Endothelial cell of umbilical vein (primary cell): ENCODE results near the gene KIAA1549. TPM values are rescaled to one million over a fixed set of nuclear protein-coding genes. Genes with fewer than 3 reads are reported as not detected.

Experiments used
- BruUV-seq: library from RNA; stranded (reverse); fragments of 400-500 nt; replicated peaks from 2 replicates; lab custom pipeline; 2021; lab: Mats Ljungman, UMichigan
- CTCF ChIA-PET: fragments of 300-600, 350-600 bp; sonication (Branson Sonifier 250); formaldehyde crosslinking; loops from one replicate; lab custom pipeline; 2021; ENCODE audit warnings: antibody characterized with exemption, inconsistent platforms; lab: Charles Lee
- POLR2A ChIA-PET: fragments of 300-600, 350-600 bp; sonication (Branson Sonifier 250); formaldehyde crosslinking; loops from one replicate; lab custom pipeline; 2021; ENCODE audit warnings: antibody characterized with exemption, inconsistent platforms; lab: Charles Lee
- DNase-seq: peaks from one replicate; pipeline ENCODE4 v3.0.0-alpha.2; 2011; ENCODE audit warnings: low read depth, low spot score
- FAIRE-seq: peaks from 2 replicates; lab custom pipeline; 2011; peaks lifted over from hg19 to GRCh38; lab: Jason Lieb, UNC
- H2AFZ ChIP-seq: 2 replicates; pipeline ENCODE4 v1.6.0; 2012; ENCODE audit warnings: low read depth, low read length, control low read depth, inconsistent platforms
- H3K27ac ChIP-seq: 2 replicates; pipeline ENCODE4 v1.5.1; 2011; ENCODE audit warnings: low read depth, mild to moderate bottlenecking, control low read depth, low read length, moderate library complexity; ENCODE audit not compliant: insufficient read depth
- H3K27me3 ChIP-seq, 2 experiments: 2 replicates each; pipeline versions ENCODE4 v1.6.0 to v1.6.1; 2011; ENCODE audit warnings: low read length in 2 of 2, mixed read lengths in 1 of 2; ENCODE audit not compliant: control insufficient read depth in 2 of 2, insufficient read depth in 2 of 2
- H3K36me3 ChIP-seq, 2 experiments: 2 replicates in 1 of 2; 3 replicates in 1 of 2; pipeline ENCODE4 v1.5.1; 2011; ENCODE audit warnings: low read length in 2 of 2, mild to moderate bottlenecking in 1 of 2, moderate library complexity in 1 of 2; ENCODE audit not compliant: control insufficient read depth in 2 of 2, insufficient read depth in 2 of 2; ENCODE audit errors: extremely low read depth in 1 of 2
- H3K4me1 ChIP-seq: 3 replicates; pipeline ENCODE4 v1.5.1; 2011; ENCODE audit warnings: mild to moderate bottlenecking, low read length; ENCODE audit not compliant: control insufficient read depth, insufficient read depth; ENCODE audit errors: extremely low read depth
- H3K4me2 ChIP-seq: 2 replicates; pipeline ENCODE4 v1.6.1; 2011; ENCODE audit warnings: low read length, control low read depth, mixed read lengths; ENCODE audit not compliant: insufficient read depth
- H3K4me3 ChIP-seq, 3 experiments: fragments of 200-600 bp in 1 of 3; sonication (generic), shearing (Covaris generic) in 1 of 3; replicated peaks in 1 of 3; 2 replicates each; pipeline ENCODE4 v1.5.1; 2011 to 2016; ENCODE audit warnings: control low read depth in 3 of 3, low read length in 3 of 3, mild to moderate bottlenecking in 2 of 3, inconsistent platforms in 1 of 3, low read depth in 1 of 3, moderate library complexity in 1 of 3; ENCODE audit not compliant: insufficient read depth in 1 of 3
- H3K79me2 ChIP-seq: 2 replicates; pipeline ENCODE4 v1.6.0; 2012; ENCODE audit warnings: low read length, inconsistent platforms; ENCODE audit not compliant: control insufficient read depth, insufficient read depth
- H3K9ac ChIP-seq: replicated peaks from 2 replicates; pipeline ENCODE3; 2011; ENCODE audit warnings: low read length, control low read depth; ENCODE audit not compliant: insufficient read depth; ENCODE audit errors: extremely low read depth
- H3K9me1 ChIP-seq: replicated peaks from 3 replicates; pipeline ENCODE4 v1.6.0; 2011; ENCODE audit warnings: mild to moderate bottlenecking, low read length; ENCODE audit not compliant: control insufficient read depth, insufficient read depth; ENCODE audit errors: extremely low read depth
- H3K9me3 ChIP-seq: replicated peaks from 2 replicates; pipeline ENCODE4 v1.5.1; 2012; ENCODE audit warnings: low read length, inconsistent platforms; ENCODE audit not compliant: control insufficient read depth, insufficient read depth
- H4K20me1 ChIP-seq: replicated peaks from 2 replicates; pipeline ENCODE3; 2011; ENCODE audit warnings: mild to moderate bottlenecking, low read length; ENCODE audit not compliant: control insufficient read depth, insufficient read depth; ENCODE audit errors: extremely low read depth
- EZH2 ChIP-seq: IDR thresholded peaks from 2 replicates; pipeline ENCODE4 v1.6.1; 2012; ENCODE audit warnings: borderline replicate concordance, low read depth, mild to moderate bottlenecking, moderate library complexity, low read length, inconsistent platforms; ENCODE audit not compliant: severe bottlenecking
- FOS ChIP-seq: IDR thresholded peaks from 2 replicates; pipeline ENCODE4 v1.6.1; 2011; ENCODE audit warnings: mild to moderate bottlenecking, low read length, moderate library complexity, borderline replicate concordance; ENCODE audit not compliant: insufficient read depth
- GATA2 ChIP-seq: IDR thresholded peaks from 2 replicates; pipeline ENCODE4 v1.7.0; 2011; ENCODE audit warnings: low read depth, mild to moderate bottlenecking, moderate library complexity, mixed read lengths, low read length; ENCODE audit not compliant: insufficient read length, insufficient read depth
- JUN ChIP-seq: IDR thresholded peaks from 2 replicates; pipeline ENCODE4 v1.6.1; 2011; ENCODE audit warnings: borderline replicate concordance, low read depth; ENCODE audit not compliant: insufficient read length, insufficient read depth
- MYC ChIP-seq: IDR thresholded peaks from one replicate; pipeline ENCODE4 v1.6.1; 2011; ENCODE audit warnings: mild to moderate bottlenecking, low read depth, low read length
- POLR2A ChIP-seq: IDR thresholded peaks from 2 replicates; pipeline ENCODE4 v1.6.1; 2012; ENCODE audit warnings: low read depth, mild to moderate bottlenecking, control low read depth, low read length
- POLR2AphosphoS5 ChIP-seq: IDR thresholded peaks from 2 replicates; pipeline ENCODE4 v1.6.1; 2012; ENCODE audit warnings: low read depth, mild to moderate bottlenecking, control low read depth, low read length, moderate library complexity; ENCODE audit not compliant: insufficient read depth
- dilution Hi-C: fragments of 300-500 bp; cut with MboI; formaldehyde crosslinking; loops from one replicate; pipeline ENCODE4 v1.15.0; 2019; ENCODE audit warnings: low sequenced_read_pairs; ENCODE audit not compliant: extremely low pct_ligation_motif_present
- intact Hi-C: fragments of 100-400 bp; cut with micrococcal nuclease; formaldehyde crosslinking; loops from one replicate; pipeline ENCODE4 v1.10.0; 2022
- polyA plus RNA-seq, 4 experiments: library from polyadenylated mRNA; depleted of rRNA in 3 of 4; stranded (reverse) in 3 of 4; unstranded in 1 of 4; fragments of >200 nt; gene quantifications; 2 replicates each; pipeline versions ENCODE4 v1.2.1 to v1.2.3, GENCODE V29; 2011 to 2012; ENCODE audit warnings: missing spikeins in 1 of 4
- total RNA-seq: library from RNA; stranded (reverse); gene quantifications from 2 replicates; pipeline ENCODE4 v1.2.3, GENCODE V29; 2021
- TF ChIP-seq, protein P1 (sequence below): IDR thresholded peaks from 2 replicates; pipeline ENCODE4 v1.6.1; 2011; ENCODE audit not compliant: insufficient read depth, insufficient read length
- TF ChIP-seq, protein P2 (sequence below), 2 donors: IDR thresholded peaks; 1 replicate in 1 of 2; 2 replicates in 1 of 2; pipeline ENCODE4 v1.5.1; 2011; ENCODE audit warnings: low read length in 2 of 2, mild to moderate bottlenecking in 2 of 2, moderate library complexity in 2 of 2, control low read depth in 1 of 2, inconsistent platforms in 1 of 2, low read depth in 1 of 2; ENCODE audit not compliant: insufficient read depth in 1 of 2; ENCODE audit errors: extremely low read depth in 1 of 2

KIAA1549 gene
- total and polyA plus RNA-seq, 2 donors (not counting 3 experiments of a cell fraction or from before 2014, with no cell fraction given): 4.6 to 10.9 TPM

GRCh38 chr7:138952791-138953190 is 28.4 kb downstream of the KIAA1549 start:
- H3K4me3 ChIP-seq: no peak overlapping the region
- dilution Hi-C loops: no loop called here
- peaks cover 5% of the 10 kb centered on the region for H3K4me1 ChIP-seq
- H3K9me1 ChIP-seq: no peaks in the 10 kb centered on the region
- no peak overlapping the region for H3K27ac ChIP-seq
- intact Hi-C loops: no loop called here
- no peak overlapping the region for H2AFZ ChIP-seq
- no peaks in the 10 kb centered on the region for H3K36me3 ChIP-seq
- H3K9me3 ChIP-seq: no peaks in the 10 kb centered on the region
- DNase-seq: no peak
- no TSS peak for BruUV-seq
- H3K9ac ChIP-seq: no peak overlapping the region
- ChIA-PET CTCF (interaction anchor here (1.2 to 1.8 kb wide), 4 partner anchors 17 to 66 kb away, joined by 3 to 9 read pairs (median 5); no protein-coding TSS in a partner anchor), POLR2A (no interaction called here)
- H3K27me3 ChIP-seq: no peaks in the 10 kb centered on the region
- peaks cover 18% of the 10 kb centered on the region for H3K79me2 ChIP-seq
- FAIRE-seq: no peak
- H3K4me2 ChIP-seq: no peak overlapping the region
- no peaks in the 10 kb centered on the region for H4K20me1 ChIP-seq
- TF ChIP-seq FOS: no peak
- TF ChIP-seq, protein P1, sequence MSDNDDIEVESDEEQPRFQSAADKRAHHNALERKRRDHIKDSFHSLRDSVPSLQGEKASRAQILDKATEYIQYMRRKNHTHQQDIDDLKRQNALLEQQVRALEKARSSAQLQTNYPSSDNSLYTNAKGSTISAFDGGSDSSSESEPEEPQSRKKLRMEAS: no peak
- no peak for TF ChIP-seq POLR2A
- TF ChIP-seq MYC: no peak
- TF ChIP-seq, protein P2, sequence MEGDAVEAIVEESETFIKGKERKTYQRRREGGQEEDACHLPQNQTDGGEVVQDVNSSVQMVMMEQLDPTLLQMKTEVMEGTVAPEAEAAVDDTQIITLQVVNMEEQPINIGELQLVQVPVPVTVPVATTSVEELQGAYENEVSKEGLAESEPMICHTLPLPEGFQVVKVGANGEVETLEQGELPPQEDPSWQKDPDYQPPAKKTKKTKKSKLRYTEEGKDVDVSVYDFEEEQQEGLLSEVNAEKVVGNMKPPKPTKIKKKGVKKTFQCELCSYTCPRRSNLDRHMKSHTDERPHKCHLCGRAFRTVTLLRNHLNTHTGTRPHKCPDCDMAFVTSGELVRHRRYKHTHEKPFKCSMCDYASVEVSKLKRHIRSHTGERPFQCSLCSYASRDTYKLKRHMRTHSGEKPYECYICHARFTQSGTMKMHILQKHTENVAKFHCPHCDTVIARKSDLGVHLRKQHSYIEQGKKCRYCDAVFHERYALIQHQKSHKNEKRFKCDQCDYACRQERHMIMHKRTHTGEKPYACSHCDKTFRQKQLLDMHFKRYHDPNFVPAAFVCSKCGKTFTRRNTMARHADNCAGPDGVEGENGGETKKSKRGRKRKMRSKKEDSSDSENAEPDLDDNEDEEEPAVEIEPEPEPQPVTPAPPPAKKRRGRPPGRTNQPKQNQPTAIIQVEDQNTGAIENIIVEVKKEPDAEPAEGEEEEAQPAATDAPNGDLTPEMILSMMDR (IDR thresholded peaks at IDR 0.05; ENCODE audit: extremely low read depth in 1 of 2, insufficient read depth in 1 of 2, low read depth in 1 of 2, low read length in 2 of 2): no peak
- no peak for TF ChIP-seq POLR2AphosphoS5
- TF ChIP-seq GATA2: no peak
- no peak for TF ChIP-seq JUN
- no peak for TF ChIP-seq EZH2
